Activated T-cell treated with anti-CD3 and anti-CD28 coated beads, Interleukin-2, amount 50 U/mL, for 24 hours (primary cell): ENCODE measurements around the gene TMCC3.
"Not testable (repeated sequence)": the region's sequence is repeated elsewhere in the genome, so short reads cannot be mapped to it uniquely, and the experiment has no call there.

Experiments used
- DNase-seq: peaks from one replicate; pipeline ENCODE4 v3.0.0-alpha.2; 2020
- H3K27ac Mint-ChIP-seq: 2 replicates; pipeline ENCODE4 v1.8.0; 2020; ENCODE audit warnings: mild to moderate bottlenecking, mixed read lengths
- H3K27me3 Mint-ChIP-seq: 2 replicates; pipeline ENCODE4 v1.8.0; 2020; ENCODE audit warnings: mixed read lengths
- H3K36me3 Mint-ChIP-seq: 2 replicates; pipeline ENCODE4 v1.8.0; 2020; ENCODE audit warnings: low read depth, mixed read lengths
- H3K4me1 Mint-ChIP-seq: 2 replicates; pipeline ENCODE4 v1.8.0; 2020; ENCODE audit warnings: low read depth, mixed read lengths
- H3K4me3 Mint-ChIP-seq: 2 replicates; pipeline ENCODE4 v1.8.0; 2020; ENCODE audit warnings: mild to moderate bottlenecking, moderate library complexity, mixed read lengths
- H3K9me3 Mint-ChIP-seq: 2 replicates; pipeline ENCODE4 v1.8.0; 2020; ENCODE audit warnings: mixed read lengths

Gene TMCC3, protein sequence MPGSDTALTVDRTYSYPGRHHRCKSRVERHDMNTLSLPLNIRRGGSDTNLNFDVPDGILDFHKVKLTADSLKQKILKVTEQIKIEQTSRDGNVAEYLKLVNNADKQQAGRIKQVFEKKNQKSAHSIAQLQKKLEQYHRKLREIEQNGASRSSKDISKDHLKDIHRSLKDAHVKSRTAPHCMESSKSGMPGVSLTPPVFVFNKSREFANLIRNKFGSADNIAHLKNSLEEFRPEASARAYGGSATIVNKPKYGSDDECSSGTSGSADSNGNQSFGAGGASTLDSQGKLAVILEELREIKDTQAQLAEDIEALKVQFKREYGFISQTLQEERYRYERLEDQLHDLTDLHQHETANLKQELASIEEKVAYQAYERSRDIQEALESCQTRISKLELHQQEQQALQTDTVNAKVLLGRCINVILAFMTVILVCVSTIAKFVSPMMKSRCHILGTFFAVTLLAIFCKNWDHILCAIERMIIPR

DNA sequence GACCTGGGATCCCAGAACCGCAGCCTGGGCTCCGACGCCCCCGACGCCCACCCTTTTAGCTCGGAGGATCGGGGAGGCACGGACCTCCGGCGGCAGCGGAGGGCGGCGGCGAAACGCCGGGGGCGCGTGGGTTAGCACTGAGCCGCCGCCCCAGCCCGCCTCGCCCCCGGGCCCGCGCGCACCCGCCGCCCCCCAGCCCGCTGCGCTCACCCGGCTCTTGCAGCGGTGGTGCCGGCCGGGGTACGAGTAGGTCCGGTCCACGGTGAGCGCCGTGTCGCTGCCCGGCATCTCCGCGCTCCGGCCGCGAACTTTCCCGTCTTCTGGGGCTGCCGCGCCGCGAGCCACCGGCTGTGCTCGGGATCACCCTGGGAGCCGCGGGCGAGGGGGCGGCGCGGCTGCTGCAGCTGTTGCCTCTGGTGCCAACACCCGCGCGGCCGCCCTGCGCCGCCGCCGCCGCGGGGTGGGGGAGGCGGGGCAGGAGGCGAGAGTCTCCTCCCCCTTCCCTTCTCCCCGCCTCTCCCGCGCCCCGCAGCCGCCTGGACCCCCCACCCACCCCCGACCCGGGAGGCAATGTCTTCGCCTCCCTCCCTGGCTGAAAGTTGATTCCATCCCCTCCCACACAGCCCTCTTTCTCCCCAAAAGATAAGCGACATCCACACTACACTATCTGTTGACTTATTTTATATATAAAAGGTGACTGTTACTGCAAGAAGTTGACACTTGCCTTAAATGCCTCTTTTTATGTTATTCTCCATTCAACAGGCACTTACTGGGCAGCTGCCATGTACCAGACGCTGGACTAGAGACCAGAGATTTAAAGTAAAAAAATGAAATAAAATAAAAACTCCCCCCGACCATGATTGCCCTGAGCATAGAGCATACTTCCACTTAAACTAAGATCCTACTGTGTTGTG lies at the start of gene TMCC3:
TSS of gene TMCC3 (minus strand) at position 415 of the 914 bp plus-strand sequence. CDS start at position 288, 127 bp downstream.
- Mint-ChIP-seq H3K27me3 (peaks cover 56% of the 10 kb centered on the region), H3K27ac (no peak within 1 kb of the TSS), H3K4me3 (peak within 1 kb of the TSS; percentile 73), H3K9me3 (no peaks in the 10 kb centered on the region), H3K4me1 (peaks cover 12% of the 10 kb centered on the region), H3K36me3 (no peaks in the 10 kb centered on the region)
- peak; percentile 48 for DNase-seq

DNA sequence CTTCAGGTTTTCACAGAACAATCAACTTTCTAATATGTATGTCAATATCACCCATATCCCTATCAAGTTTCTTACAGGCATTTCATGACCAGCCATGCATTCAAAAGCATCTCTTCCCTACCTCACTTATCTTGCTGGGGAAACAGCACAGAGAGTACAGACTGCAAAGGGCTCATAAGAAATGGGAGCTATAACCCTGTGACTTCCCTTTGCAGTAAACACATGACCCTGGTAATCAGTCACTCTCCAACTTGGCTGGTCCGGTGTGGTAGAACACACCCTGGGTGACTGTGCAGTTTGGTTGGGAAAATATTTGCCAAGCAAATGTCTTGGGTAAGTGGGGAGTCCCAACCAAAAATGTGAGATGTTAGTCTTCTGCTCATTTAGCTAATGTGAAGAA lies 49.4 kb upstream of the TMCC3 start:
- no peak overlapping the region for H3K4me3 Mint-ChIP-seq
- no peaks in the 10 kb centered on the region for H3K9me3 Mint-ChIP-seq
- DNase-seq, result no peak
- peaks cover 24% of the 10 kb centered on the region for H3K27me3 Mint-ChIP-seq
- no peaks in the 10 kb centered on the region for H3K4me1 Mint-ChIP-seq
- no peak overlapping the region for H3K27ac Mint-ChIP-seq
- H3K36me3 Mint-ChIP-seq, result no peaks in the 10 kb centered on the region

DNA sequence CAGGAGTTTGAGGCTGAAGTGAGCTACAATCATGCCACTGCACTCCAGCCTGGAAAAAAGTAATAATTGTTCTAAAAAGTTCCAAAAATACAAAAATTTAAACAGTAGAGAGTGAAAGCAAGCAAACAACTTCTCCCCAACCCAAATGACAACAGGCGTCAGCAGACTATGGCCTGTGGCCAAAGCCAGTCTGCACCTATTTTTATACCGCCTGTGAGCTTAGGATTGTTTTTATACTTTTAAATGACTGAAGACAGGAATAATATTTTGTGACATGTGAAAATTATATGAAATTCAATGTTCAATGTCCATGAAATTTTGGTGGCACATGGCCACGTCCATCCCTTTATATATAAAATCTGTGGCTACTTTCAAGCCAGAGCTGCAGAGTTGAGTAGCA lies 48.2 kb upstream of the TMCC3 start:
- Mint-ChIP-seq H3K4me1 (no peaks in the 10 kb centered on the region), H3K27ac (no peak overlapping the region), H3K4me3 (no peak overlapping the region)

DNA sequence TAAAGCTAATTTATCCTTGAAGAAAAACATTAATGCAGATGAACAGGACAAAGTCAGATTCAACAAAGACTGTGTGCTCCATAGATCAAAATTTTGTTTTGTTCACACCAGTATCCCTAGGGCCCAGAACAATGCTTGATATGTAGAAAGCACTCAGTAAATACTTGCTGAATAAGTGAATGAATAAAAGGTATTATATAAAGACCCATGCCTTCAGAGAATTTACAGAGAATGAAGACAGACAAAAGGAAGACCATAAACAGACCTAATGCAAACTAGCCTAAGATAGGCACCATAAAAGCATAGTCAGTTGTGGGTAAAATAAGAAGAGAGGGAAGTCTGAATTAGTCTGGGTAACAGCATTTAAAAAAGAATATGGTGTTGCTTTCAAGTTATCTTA lies 47.3 kb upstream of the TMCC3 start:
- H3K4me1 Mint-ChIP-seq, result no peaks in the 10 kb centered on the region
- H3K27ac Mint-ChIP-seq, result no peak overlapping the region
- no peaks in the 10 kb centered on the region for H3K9me3 Mint-ChIP-seq
- no peaks in the 10 kb centered on the region for H3K36me3 Mint-ChIP-seq
- peaks cover 24% of the 10 kb centered on the region for H3K27me3 Mint-ChIP-seq
- H3K4me3 Mint-ChIP-seq, result no peak overlapping the region
- DNase-seq, result no peak

More for the DNA sequence above, 48.2 kb upstream of the TMCC3 start:
- peaks cover 24% of the 10 kb centered on the region for H3K27me3 Mint-ChIP-seq
- no peak for DNase-seq
- no peaks in the 10 kb centered on the region for H3K36me3 Mint-ChIP-seq
- H3K9me3 Mint-ChIP-seq, result no peaks in the 10 kb centered on the region

DNA sequence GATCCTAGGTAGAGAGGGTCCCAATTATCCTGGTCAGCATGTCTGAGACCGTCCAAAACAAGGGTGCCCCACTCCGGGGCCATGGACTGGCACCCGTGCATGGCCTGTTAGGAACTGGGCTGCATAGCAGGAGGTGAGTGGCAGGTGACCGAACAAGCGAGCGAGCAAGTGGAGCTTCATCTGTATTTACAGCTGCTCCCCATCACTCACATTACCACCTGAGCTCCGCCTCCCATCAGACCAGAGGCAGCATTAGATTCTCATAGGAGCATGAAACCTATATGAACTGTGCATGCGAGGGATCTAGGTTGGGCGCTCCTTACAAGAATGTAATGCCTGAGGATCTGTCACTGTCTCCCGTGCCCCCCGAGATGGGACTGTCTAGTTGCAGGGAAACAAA lies 44.4 kb upstream of the TMCC3 start:
- Mint-ChIP-seq H3K27me3 (peaks cover 5% of the 10 kb centered on the region), H3K9me3 (no peaks in the 10 kb centered on the region), H3K4me3 (no peak overlapping the region), H3K36me3 (no peaks in the 10 kb centered on the region), H3K27ac (no peak overlapping the region), H3K4me1 (peaks cover 7% of the 10 kb centered on the region)
- no peak for DNase-seq

DNA sequence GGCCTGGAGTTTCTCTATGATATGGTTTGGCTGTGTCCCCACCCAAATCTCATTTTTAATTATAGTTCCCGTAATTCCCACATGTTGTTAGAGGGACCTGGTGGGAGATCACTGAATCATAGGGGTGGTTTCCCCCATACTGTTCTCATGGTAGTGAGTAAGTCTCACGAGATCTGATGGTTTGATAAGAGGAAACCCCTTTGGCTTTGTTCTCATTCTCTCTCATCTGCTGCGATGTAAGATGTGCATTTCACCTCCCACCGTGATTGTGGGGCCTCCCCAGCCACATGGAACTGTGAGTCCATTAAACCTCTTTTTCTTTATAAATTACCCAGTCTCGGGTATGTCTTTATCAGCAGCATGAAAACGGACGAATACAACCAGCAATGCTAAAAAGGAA lies 42.5 kb upstream of the TMCC3 start:
- not testable (repeated sequence) for H3K36me3 Mint-ChIP-seq, DNase-seq, H3K27ac Mint-ChIP-seq, H3K27me3 Mint-ChIP-seq, H3K9me3 Mint-ChIP-seq, H3K4me3 Mint-ChIP-seq, H3K4me1 Mint-ChIP-seq

DNA sequence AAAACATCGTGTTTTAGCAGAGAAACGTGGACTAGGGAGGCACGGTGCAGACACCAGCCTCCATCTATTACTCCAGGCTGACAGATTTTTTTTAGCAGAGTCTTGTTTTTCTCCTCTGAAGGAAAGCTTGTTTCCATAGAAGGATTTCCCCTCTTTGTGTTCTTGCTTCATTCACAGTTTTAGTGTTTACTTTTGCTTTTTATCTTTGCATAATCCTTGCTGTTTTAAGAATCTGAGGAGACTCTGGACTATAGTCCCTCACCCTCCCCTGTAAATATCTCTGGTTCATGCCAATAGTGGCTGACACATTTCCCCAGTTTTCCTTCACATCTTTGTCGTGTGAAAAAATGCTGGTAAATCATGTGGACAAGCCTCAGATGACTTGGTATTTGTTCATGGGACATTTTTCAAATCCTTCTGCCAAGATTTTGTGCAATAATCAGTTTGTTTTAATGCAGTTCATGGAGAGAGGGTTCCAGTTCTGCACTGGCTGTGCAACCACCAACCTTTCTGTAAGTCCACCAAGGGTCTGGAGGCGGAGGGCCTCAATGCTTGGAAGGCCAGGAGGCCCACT lies 39.9 kb upstream of the TMCC3 start:
- Mint-ChIP-seq H3K27ac (no peak overlapping the region), H3K36me3 (no peaks in the 10 kb centered on the region), H3K4me1 (peaks cover 7% of the 10 kb centered on the region), H3K4me3 (no peak overlapping the region), H3K9me3 (no peaks in the 10 kb centered on the region), H3K27me3 (no peaks in the 10 kb centered on the region)
- DNase-seq, result no peak

DNA sequence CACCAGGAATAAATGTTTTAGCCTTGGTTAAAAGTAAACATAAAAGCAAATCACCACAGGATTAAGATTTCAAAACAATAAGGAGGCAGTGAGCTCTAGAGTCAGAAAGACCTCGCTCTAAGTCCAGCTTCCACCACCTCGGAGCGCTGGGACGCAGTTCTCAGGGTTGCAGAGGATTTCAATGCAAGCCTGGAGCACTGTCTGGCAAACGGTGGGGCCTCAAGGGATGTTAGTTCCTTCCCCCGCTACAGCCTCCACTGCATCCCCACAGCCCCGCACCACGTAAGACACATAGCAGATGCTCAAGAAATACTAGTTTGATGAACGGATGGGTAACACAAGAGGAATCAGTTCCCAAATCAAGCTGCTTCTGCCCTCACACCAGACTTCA lies 39.3 kb upstream of the TMCC3 start:
- Mint-ChIP-seq H3K36me3 (no peaks in the 10 kb centered on the region), H3K4me1 (peaks cover 7% of the 10 kb centered on the region), H3K27me3 (no peaks in the 10 kb centered on the region), H3K27ac (no peak overlapping the region), H3K4me3 (no peak overlapping the region), H3K9me3 (no peaks in the 10 kb centered on the region)
- DNase-seq, result no peak

DNA sequence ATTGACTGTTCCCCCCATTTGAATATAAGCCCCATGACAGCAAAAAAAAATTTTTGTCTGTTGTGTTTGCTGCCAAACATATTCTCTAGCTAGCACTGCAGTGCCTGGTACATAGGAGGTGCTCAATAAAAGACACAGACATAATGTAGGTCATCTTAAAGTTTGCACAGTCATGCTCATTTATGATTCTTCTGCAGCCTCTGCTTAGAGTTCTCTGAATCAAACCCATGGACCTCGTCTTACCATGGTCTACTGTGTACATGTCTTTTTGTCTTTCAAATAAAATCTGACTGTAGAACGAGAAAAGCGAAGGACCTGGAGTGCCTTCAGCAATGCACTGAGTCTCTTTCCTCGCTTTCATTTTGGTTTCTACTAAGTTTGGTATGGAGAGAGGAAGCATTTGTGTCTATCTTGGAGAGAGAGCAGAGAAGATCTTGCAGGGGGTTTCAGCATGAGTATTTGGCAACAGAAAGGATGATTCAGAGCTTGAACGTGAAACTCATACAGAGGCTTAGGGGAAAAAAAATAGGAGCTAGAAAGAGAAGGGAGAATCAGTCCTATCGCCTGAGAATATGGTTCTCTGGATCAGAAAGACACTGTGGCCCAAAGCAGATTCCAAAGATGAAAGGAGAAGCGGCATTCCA lies 38.8 kb upstream of the TMCC3 start:
- no peaks in the 10 kb centered on the region for H3K9me3 Mint-ChIP-seq
- no peak overlapping the region for H3K4me3 Mint-ChIP-seq
- H3K27me3 Mint-ChIP-seq, result no peaks in the 10 kb centered on the region
- no peak for DNase-seq
- peaks cover 7% of the 10 kb centered on the region for H3K4me1 Mint-ChIP-seq
- H3K27ac Mint-ChIP-seq, result no peak overlapping the region
- no peaks in the 10 kb centered on the region for H3K36me3 Mint-ChIP-seq

DNA sequence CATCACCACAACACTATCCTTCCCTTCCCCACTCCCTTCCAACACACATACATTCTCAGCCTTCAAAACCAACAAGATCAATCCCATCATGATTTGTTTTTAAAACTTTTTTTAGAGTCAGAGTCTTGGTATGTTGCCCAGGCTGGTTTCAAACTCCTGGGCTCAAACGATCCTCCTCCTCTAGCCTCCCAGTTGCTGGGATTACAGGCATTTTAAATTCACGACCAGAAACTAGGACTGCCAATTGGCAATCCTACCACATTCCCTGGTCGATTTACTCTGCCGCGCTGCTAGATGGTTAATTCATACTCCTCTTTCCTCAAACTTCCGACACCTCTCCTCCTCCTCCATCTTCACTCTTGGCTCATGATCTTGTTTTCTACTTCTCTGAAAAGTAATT lies 37.5 kb upstream of the TMCC3 start:
- Mint-ChIP-seq H3K27ac (no peak overlapping the region), H3K27me3 (no peaks in the 10 kb centered on the region), H3K4me3 (no peak overlapping the region), H3K9me3 (no peaks in the 10 kb centered on the region), H3K4me1 (peaks cover 7% of the 10 kb centered on the region), H3K36me3 (no peaks in the 10 kb centered on the region)
- no peak for DNase-seq

DNA sequence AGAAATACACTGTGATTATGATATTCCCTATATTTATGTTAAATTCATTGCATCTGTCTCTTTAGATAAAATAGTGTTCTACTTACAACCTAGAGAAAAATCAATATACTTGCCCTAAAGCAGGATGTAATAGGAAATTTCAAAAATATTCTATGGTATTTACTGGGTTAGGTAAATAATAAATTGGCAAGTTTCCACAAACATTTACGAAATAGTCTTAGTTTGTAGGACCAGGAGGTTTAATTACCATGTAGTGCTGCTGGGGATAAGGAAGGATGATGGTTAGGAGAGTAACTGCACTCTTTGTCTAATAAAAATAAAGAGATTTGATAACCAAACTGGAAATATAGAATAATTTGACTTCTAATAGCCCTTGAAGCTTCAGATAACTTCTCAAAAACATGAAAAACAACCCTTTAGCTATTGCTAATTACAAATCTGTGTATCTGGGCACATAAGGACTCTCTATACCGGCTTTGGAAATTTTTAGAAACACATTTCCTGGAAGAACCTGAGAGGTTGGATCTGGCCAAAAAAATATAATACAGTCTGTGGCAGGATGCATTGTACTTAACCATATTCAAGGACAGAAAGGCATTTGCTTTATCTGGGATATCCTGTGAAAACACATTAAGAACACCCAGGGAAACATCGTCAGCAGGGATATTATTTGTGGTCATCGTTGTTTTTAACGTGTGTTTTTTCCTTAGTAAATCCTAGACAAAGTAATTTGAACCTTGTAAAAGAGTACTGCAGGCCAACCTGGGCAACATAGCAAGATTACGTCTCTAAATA lies 36.7 kb upstream of the TMCC3 start:
- DNase-seq, result no peak
- H3K27ac Mint-ChIP-seq, result no peak overlapping the region
- H3K4me3 Mint-ChIP-seq, result no peak overlapping the region
- H3K9me3 Mint-ChIP-seq, result no peaks in the 10 kb centered on the region
- no peaks in the 10 kb centered on the region for H3K36me3 Mint-ChIP-seq
- H3K4me1 Mint-ChIP-seq, result peaks cover 7% of the 10 kb centered on the region
- H3K27me3 Mint-ChIP-seq, result no peaks in the 10 kb centered on the region

DNA sequence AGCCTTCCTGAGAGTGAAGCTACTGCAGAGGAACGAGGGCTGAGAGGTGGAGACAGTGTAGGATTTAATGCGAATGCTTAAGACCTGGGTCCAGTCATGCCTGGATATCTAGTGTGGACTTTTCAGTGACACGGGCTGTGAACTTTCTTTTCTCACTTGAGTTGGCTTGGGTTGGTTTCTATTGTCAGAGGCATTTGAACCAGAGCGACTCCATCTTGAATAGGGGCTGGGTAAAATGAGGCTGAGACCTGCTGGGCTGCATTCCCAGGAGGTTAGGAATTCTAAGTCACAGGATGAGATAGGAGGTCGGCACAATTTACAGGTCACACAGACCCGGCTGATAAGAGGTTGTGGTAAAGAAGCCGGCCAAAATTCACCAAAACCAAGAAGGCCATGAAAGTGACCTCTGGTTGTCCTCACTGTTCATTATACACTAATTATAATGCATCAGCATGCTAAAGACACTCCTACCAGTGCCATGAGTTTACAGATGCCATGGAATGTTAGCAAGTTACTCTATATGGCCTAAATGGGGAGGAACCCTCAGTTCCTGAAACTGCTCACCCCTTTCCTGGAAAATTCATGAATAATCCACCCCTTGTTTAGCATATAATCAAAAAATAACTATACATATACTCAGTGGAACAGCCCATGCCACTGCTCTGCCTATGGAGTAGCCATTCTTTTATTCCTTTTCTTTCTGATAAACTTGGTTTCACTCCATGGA lies 34.2 kb upstream of the TMCC3 start:
- Mint-ChIP-seq H3K27me3 (no peaks in the 10 kb centered on the region), H3K27ac (no peak overlapping the region), H3K36me3 (no peaks in the 10 kb centered on the region), H3K4me1 (no peaks in the 10 kb centered on the region), H3K9me3 (no peaks in the 10 kb centered on the region), H3K4me3 (no peak overlapping the region)
- no peak for DNase-seq

DNA sequence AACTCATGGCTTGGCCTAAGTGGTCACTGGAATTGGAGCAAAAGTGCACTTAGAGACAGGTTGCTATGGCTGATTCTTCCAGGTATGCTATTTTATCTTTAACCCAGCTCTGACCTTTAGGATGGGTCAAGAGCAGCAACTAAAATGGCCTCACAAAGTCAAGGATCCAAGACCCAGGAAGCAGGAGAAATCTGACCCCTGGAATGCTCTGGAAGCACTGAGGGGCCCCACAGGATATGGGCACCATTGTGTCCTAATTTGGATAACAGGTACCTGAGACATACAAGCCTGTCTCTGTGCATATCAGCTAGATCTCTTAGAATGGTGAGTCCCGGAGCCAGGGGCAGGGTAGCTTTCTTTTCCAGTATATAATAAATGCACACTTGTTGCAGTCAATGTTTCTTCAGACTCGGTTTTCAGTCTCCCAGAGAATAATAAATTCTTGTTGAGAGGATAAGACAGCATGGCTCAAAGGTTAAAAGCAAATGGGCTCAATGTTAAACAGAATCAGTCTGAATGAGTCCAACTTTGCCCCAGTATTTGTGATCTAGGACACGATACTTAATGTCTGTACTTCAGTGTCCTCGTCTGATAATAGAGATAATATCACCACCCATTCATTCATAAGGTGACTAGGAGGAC lies 29.3 kb upstream of the TMCC3 start:
- H3K27ac Mint-ChIP-seq, result no peak overlapping the region
- peaks cover 18% of the 10 kb centered on the region for H3K4me1 Mint-ChIP-seq
- no peak for DNase-seq
- no peaks in the 10 kb centered on the region for H3K36me3 Mint-ChIP-seq
- H3K9me3 Mint-ChIP-seq, result no peaks in the 10 kb centered on the region
- peaks cover 5% of the 10 kb centered on the region for H3K27me3 Mint-ChIP-seq
- H3K4me3 Mint-ChIP-seq, result no peak overlapping the region
